K562 (cell line): Measurements from ENCODE around the gene DHDH. TPM values are rescaled to one million over a fixed set of nuclear protein-coding genes. Genes with fewer than 3 reads are reported as not detected.

Experiments used
- ADNP ChIP-seq: fragments of 200-800 bp; sonication (Bioruptor generic); IDR thresholded peaks from 2 replicates; pipeline ENCODE4 v1.6.1; 2016; ENCODE audit warnings: missing genetic modification characterization, missing compliant biosample characterization
- ATF6 ChIP-seq: sonication (generic); formaldehyde crosslinking; IDR thresholded peaks from 2 replicates; pipeline ENCODE4 v1.4.0; 2020; ENCODE audit warnings: mild to moderate bottlenecking, missing genetic modification reagents
- BRD9 ChIP-seq: fragments of 450-650 bp; IDR thresholded peaks from 2 replicates; pipeline ENCODE4 v1.6.1; 2018; ENCODE audit warnings: low read depth; ENCODE audit not compliant: partially characterized antibody
- CHD4 ChIP-seq: fragments of 200-600 bp; sonication (generic); IDR thresholded peaks from 3 replicates; pipeline ENCODE4 v1.6.1; 2012; ENCODE audit warnings: low read depth, mild to moderate bottlenecking, mixed read lengths, low read length, inconsistent platforms; ENCODE audit not compliant: insufficient read depth, insufficient replicate concordance, poor library complexity, severe bottlenecking
- DLX4 ChIP-seq: fragments of 250-450 bp; sonication (Bioruptor Pico); IDR thresholded peaks from 2 replicates; pipeline ENCODE4 v1.6.1; 2021; ENCODE audit warnings: mild to moderate bottlenecking
- HNRNPLL ChIP-seq: fragments of 200-400 bp; formaldehyde crosslinking; IDR thresholded peaks from 2 replicates; pipeline ENCODE4 v1.6.1; 2017; ENCODE audit warnings: low read length, low read depth, mild to moderate bottlenecking; ENCODE audit not compliant: poor library complexity, severe bottlenecking
- ILK ChIP-seq: fragments of 450-650 bp; IDR thresholded peaks from 2 replicates; pipeline ENCODE4 v1.6.1; 2016; ENCODE audit warnings: missing genetic modification characterization, low read depth, mild to moderate bottlenecking, missing compliant biosample characterization, moderate library complexity, borderline replicate concordance
- MAFK ChIP-seq: IDR thresholded peaks from 2 replicates; pipeline ENCODE4 v1.6.1; 2011; ENCODE audit warnings: low read length, improper control_type of control experiment
- NBN ChIP-seq: fragments of 450-650 bp; IDR thresholded peaks from 2 replicates; pipeline ENCODE4 v1.6.1; 2016; ENCODE audit warnings: low read depth, mild to moderate bottlenecking
- PKNOX1 ChIP-seq: fragments of 450-650 bp; IDR thresholded peaks from 2 replicates; pipeline ENCODE4 v1.6.1; 2016
- PURB ChIP-seq: sonication (generic); formaldehyde crosslinking; IDR thresholded peaks from 2 replicates; pipeline ENCODE4 v1.9.0; 2021; ENCODE audit warnings: low read depth, mild to moderate bottlenecking, missing genetic modification reagents
- RCOR1 ChIP-seq, 2 experiments: IDR thresholded peaks; 2 replicates each; pipeline ENCODE4 v1.6.1; 2012; ENCODE audit warnings: low read depth in 2 of 2, low read length in 2 of 2, borderline replicate concordance in 1 of 2, improper control_type of control experiment in 1 of 2
- RNF219 ChIP-seq: fragments of 250-450 bp; sonication (Bioruptor Pico); IDR thresholded peaks from 2 replicates; pipeline ENCODE4 v1.5.0; 2022; ENCODE audit warnings: mild to moderate bottlenecking
- SIX5 ChIP-seq, 2 experiments: IDR thresholded peaks; 2 replicates each; pipeline ENCODE4 v1.6.1; 2011; ENCODE audit warnings: low read length in 2 of 2, borderline replicate concordance in 1 of 2, low read depth in 1 of 2, mild to moderate bottlenecking in 1 of 2, moderate library complexity in 1 of 2; ENCODE audit not compliant: insufficient read depth in 1 of 2
- SMAD1 ChIP-seq: fragments of 150-350 bp; IDR thresholded peaks from 2 replicates; pipeline ENCODE4 v1.6.1; 2014; ENCODE audit warnings: low read length, low read depth; ENCODE audit not compliant: partially characterized antibody
- SNRNP70 ChIP-seq: fragments of 200-400 bp; formaldehyde crosslinking; optimal IDR thresholded peaks from 2 replicates; pipeline ENCODE3; 2017; ENCODE audit warnings: low read depth, low read length
- SP2 ChIP-seq: IDR thresholded peaks from 2 replicates; pipeline ENCODE4 v1.6.1; 2011; ENCODE audit warnings: mild to moderate bottlenecking, low read depth, low read length, moderate library complexity; ENCODE audit not compliant: poor library complexity, severe bottlenecking; ENCODE audit errors: extremely low read depth
- TRIM25 ChIP-seq: fragments of 450-650 bp; IDR thresholded peaks from 2 replicates; pipeline ENCODE4 v1.7.0; 2016; ENCODE audit warnings: borderline replicate concordance
- ZNF24 ChIP-seq: fragments of 450-650 bp; IDR thresholded peaks from 2 replicates; pipeline ENCODE4 v1.6.1; 2016
- polyA plus RNA-seq, 8 experiments: library from polyadenylated mRNA; depleted of rRNA in 4 of 8; stranded (reverse) in 5 of 8; unstranded in 3 of 8; fragments of >200 nt; fragmentation: Nextera tagmentation in 2 of 8; fragmentation: Illumina TruSeq in 1 of 8; extraction: Ambion mirVana in 2 of 8; extraction: Trizol in 1 of 8; gene quantifications; 2 replicates each; pipeline versions ENCODE4 v1.2.1 to v1.2.3, GENCODE V29; 2011 to 2014; ENCODE audit warnings: inconsistent platforms in 1 of 8, missing spikeins in 1 of 8
- total RNA-seq, 7 experiments: library from RNA; depleted of rRNA in 6 of 7; stranded (reverse); fragments of >200 nt in 6 of 7; fragmentation: Illumina TruSeq in 2 of 7; extraction: Trizol in 2 of 7; gene quantifications; 2 replicates each; pipeline versions ENCODE4 v1.2.1 to v1.2.3, GENCODE V29; 2011 to 2021; ENCODE audit warnings: low replicate concordance in 1 of 7

The DHDH gene
- total and polyA plus RNA-seq, 9 of the 15 experiments (the other 6 are each of a cell fraction or from before 2014, with no cell fraction given) = 0.37 to 1.9 (median 0.87) TPM

GRCh38 chr19:48975947-48976847, 42.7 kb downstream of the DHDH start (continued):
- no peak for TF ChIP-seq RNF219 (CRISPR knock-in tag)
- no peak for TF ChIP-seq BRD9
- TF ChIP-seq HNRNPLL = no peak
- no peak for TF ChIP-seq CHD4
- TF ChIP-seq SIX5 (IDR thresholded peaks at IDR 0.05; ENCODE audit: borderline replicate concordance in 1 of 2, insufficient read depth in 1 of 2, low read depth in 1 of 2, low read length in 2 of 2) = peak; percentile 98 to 99
- TF ChIP-seq ZNF24 = no peak
- no peak for TF ChIP-seq SP2
- no peak for TF ChIP-seq ILK (tag)
- no peak for TF ChIP-seq SMAD1
- TF ChIP-seq MAFK = no peak
- no peak for TF ChIP-seq SNRNP70
- no peak for TF ChIP-seq PURB (CRISPR knock-in tag)
- TF ChIP-seq NBN = no peak
- no peak for TF ChIP-seq ATF6
- no peak for TF ChIP-seq ADNP (tag)
- no peak for TF ChIP-seq PKNOX1
- no peak for TF ChIP-seq RCOR1 (IDR thresholded peaks at IDR 0.05; ENCODE audit: borderline replicate concordance in 1 of 2, low read depth in 2 of 2, low read length in 2 of 2)
- TF ChIP-seq TRIM25 = no peak
- no peak for TF ChIP-seq DLX4 (CRISPR knock-in tag)
